Dedifferentiated amniotic fluid mesenchymal stem cell (primary cell): ENCODE data around the gene NOP14.

Experiments used
- DNase-seq: peaks from one replicate; pipeline ENCODE4 v3.0.0-alpha.2; 2016; ENCODE audit errors: extremely low spot score

Gene NOP14

DNA sequence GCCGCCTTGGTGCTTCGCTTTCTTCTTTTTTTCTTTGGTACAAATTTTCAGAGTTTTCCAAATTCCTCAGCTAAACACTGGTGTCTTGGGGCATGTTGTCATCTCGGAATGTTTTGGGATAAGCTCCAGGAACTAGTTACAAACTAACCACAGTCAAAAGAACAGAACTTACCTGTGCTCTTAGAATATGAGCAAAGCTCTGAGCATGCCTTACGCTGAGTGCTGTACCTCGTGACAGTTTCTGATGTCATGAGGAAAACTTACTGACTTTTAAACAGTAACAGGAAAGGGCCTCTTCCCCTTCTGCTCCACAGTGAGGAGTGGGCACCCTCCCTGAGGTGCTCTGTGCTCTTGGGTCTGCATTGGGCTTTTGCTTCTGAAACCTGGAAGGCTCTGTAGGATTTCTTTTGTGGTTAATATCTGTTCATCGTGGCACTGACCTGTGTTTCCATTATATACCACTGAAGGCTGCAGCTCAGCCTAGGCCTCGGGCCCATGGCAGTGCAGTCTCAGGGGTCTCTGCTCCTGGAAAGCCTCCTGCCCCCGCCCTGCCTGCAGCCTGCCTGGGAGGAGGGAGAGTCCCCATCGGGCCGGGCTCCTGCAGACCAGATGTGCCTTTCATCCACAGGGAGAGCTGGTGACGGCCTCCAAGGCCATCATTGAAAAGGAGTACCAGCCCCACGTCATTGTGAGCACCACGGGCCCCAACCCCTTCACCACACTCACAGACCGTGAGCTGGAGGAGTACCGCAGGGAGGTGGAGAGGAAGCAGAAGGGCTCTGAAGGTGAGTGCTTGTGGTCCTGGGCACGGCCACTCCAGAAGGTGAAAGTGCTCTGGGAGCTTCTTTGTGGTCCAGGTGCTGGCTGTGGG is 48.7 kb downstream of the NOP14 start:
- DNase-seq, result no peak

- no peak for DNase-seq
Measured at GRCh38 chr4:2913168-2913567, 50.0 kb downstream of the NOP14 start.

DNA sequence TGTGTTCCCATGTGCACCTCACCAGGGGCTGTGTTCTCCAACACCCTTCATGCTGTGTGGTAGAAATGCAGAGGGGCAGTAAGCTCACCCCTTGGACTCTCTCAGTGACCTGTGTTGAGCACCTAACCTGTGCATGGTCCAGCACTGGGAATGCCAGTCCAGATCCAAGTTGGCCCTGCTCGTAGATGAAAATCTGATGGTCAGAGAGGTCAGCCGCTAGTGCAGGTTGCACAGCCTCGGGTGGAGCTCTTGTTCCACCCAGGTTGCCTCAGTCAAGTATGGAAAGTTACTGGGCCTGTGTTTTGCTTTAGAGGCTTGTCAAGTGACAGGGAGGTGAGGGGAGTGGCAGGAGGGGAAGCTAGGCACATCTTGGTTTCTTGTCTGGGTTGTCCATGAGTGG is 51.3 kb downstream of the NOP14 start:
- DNase-seq, result no peak

GRCh38 chr4:2910409-2910808 is 52.8 kb downstream of the NOP14 start:
- no peak for DNase-seq

DNA sequence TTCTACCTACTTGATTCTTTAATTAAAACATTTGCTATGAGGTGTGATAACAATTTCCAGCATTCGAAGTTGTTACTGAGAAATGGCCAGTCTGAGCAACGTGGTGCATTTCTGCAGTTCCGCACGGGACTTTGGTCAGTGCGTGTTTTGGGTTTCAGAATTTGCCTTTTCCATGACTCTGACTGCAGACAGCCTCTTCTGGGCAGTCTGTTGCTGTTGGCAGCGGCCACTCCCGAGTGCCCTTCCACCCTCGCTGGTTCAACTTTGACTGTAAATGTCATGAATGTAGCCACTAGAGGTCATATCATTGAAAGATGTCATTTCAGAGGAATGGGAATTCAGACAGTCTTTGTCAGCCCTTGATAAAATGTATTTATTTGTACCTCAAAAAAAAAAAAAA is 53.6 kb downstream of the NOP14 start:
- DNase-seq, result no peak

- no peak for DNase-seq
Measured at GRCh38 chr4:2908686-2909085, 54.5 kb downstream of the NOP14 start.

- DNase-seq, result no peak
Measured at GRCh38 chr4:2907706-2908293, 55.4 kb downstream of the NOP14 start.

DNA sequence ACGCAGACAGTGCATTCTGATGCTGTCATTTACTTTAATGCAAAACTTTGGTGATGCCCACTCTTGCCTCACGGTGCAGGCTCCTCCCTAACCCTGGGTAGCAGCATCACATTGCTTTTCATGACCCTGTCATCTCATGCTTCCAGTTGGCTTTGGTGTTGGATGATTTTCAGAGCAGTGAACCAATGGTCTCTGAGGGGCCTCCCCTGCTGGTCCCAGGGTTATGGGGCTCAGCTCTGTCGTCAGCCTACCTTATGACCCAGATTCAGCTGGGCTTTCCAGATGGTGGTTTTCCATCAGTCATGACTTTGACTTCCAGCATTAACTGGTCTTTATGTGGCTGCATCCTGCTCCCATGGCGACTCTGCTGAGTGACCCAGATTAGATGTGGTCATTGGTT is 56.0 kb downstream of the NOP14 start:
- no peak for DNase-seq

- DNase-seq, result no peak
Measured at GRCh38 chr4:2906218-2906617, 57.0 kb downstream of the NOP14 start.

GRCh38 chr4:2905544-2905943 is 57.7 kb downstream of the NOP14 start:
- DNase-seq, result no peak

GRCh38 chr4:2902126-2902525 is 61.1 kb downstream of the NOP14 start:
- DNase-seq, result no peak

DNA sequence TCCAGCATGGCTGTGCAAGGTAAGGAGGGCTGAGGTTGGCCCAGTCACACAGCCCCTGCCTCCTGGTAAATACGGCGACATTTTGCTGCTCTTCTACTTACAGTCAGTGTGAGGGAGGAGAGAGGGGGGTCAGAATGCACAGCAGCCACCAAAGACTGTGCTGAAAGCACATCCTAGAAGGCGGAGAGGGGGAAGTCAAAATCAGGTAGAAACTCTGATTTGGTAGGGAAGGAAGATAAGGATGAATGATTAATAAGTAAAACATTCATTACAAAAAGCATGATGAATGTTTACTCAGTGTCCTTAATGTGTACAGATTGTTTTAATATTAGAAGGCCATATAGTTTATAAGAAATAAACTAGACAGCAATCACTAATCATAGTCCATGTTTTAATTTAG is 62.0 kb downstream of the NOP14 start:
- DNase-seq, result no peak

DNA sequence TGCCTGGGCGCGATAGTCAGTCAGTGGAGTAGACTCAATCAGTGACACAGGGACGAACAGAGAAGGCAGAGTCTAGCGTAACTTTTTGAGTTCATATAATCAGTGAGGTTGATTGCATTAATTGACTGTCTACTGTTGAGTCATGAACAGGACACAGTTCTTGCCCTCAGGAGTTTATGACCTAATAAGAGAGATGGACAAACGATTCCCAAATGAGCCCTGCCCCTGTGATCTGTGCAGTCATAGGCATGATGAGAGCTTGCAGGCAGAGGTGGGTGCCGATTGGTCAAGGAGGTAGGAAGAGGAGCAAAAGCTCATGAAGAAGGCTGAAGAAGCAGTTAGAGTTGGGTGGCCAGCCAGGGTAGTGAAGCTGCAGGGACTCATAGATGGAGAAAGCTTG is 62.5 kb downstream of the NOP14 start:
- no peak for DNase-seq

GRCh38 chr4:2898001-2898400 is 65.2 kb downstream of the NOP14 start:
- DNase-seq, result no peak

- DNase-seq, result no peak
Measured at GRCh38 chr4:2893772-2894171, 69.4 kb downstream of the NOP14 start.

DNA sequence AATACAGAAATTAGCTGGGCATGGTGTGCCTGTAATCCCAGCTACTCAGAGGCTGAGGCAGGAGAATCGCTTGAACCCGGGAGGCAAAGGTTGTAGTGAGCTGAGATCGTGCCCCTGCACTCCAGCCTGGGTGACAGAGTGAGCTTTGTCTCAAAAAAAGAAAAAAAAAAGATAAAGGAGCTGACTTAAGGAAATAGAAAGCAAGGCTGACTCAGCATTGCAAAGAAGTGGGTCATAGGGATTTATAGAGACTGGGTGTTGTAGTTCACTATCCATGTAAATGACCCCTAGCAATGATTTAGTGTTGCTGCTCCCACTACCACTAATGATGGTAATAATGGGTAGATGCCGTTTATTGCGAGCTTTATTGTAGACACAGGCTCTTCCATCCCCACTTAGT is 71.9 kb downstream of the NOP14 start:
- peak; percentile 43 for DNase-seq

DNA sequence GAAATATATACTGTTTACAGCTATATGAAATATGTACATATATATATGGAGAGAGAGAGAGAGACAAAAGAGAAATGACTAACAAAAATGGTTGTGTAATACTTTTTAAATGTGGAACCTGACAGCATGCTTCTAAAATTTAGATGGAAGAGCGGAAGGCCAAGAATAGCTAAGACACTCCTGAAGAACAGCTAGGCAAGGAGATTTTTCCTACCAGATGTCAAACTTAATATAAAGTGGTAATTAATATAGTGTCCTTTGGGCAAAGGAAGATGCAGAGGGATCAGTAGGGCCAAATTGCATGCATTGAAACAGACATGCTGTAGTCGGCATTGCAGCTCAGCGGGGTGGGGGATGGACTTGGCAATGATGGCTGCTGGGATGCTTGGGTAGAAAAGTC is 74.3 kb downstream of the NOP14 start:
- no peak for DNase-seq
